Measurements from ENCODE around the gene PARD3B. TPM values are rescaled to one million over a fixed set of nuclear protein-coding genes. Genes with fewer than 3 reads are reported as not detected.

The PARD3B gene
- total RNA-seq, 1 experiment from 2014 or later, result 6.4 TPM

DNA sequence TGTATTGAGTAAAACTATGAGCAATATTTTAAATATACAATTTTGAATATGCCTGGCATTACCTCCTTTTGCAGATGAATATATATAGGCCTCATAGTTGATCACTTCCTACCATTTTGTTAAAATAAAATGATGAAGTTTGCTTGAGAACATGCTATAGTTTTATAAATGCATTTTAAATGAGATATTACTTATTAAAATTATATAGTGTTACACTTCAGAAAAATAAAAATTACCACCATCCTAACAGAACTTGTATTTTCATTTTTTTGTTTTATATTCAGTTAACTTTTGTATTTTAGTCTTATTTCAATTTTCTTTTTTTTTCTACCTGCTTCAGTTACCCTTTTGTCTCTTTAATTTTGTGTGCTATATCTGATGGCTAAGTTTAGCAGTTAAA, 426.9 kb downstream of the PARD3B start:
- H2BK12ac ChIP-seq (ENCODE audit: insufficient read length, low read depth, low read length), result no peak overlapping the region
- TF ChIP-seq, protein P1, sequence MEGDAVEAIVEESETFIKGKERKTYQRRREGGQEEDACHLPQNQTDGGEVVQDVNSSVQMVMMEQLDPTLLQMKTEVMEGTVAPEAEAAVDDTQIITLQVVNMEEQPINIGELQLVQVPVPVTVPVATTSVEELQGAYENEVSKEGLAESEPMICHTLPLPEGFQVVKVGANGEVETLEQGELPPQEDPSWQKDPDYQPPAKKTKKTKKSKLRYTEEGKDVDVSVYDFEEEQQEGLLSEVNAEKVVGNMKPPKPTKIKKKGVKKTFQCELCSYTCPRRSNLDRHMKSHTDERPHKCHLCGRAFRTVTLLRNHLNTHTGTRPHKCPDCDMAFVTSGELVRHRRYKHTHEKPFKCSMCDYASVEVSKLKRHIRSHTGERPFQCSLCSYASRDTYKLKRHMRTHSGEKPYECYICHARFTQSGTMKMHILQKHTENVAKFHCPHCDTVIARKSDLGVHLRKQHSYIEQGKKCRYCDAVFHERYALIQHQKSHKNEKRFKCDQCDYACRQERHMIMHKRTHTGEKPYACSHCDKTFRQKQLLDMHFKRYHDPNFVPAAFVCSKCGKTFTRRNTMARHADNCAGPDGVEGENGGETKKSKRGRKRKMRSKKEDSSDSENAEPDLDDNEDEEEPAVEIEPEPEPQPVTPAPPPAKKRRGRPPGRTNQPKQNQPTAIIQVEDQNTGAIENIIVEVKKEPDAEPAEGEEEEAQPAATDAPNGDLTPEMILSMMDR (conservative IDR thresholded peaks at IDR 0.05), result no peak
- H4K8ac ChIP-seq (replicated peaks; ENCODE audit: insufficient read length, low read depth, low read length), result no peak overlapping the region
- H2BK5ac ChIP-seq (ENCODE audit: insufficient read length, low read length), result no peak overlapping the region
- Mint-ChIP-seq H3K4me1 (peaks cover 6 to 7% of the 10 kb centered on the region in 2 experiments; a peak in 3 of 4 replicates), H3K27ac (no peak overlapping the region), H3K9me3 (no peaks in the 10 kb centered on the region), H3K4me3 (no peak overlapping the region), H3K27me3 (ENCODE audit: low read depth) (no peaks in the 10 kb centered on the region), H3K36me3 (ENCODE audit: insufficient read depth in 1 of 3, low read depth in 3 of 3) (no peaks in the 10 kb centered on the region)
- no peak overlapping the region for H3K4ac ChIP-seq (ENCODE audit: low read depth, low read length)
- H3K23me2 ChIP-seq (ENCODE audit: insufficient read length, low read depth, low read length, poor library complexity, severe bottlenecking), result no peaks in the 10 kb centered on the region
- no peak overlapping the region for H3K27ac ChIP-seq (ENCODE audit: insufficient read length, low read depth, low read length)
- no peak overlapping the region for H3K56ac ChIP-seq (ENCODE audit: insufficient read length, low read depth, low read length)
- H3K79me2 ChIP-seq (ENCODE audit: insufficient read depth, low read length), result no peaks in the 10 kb centered on the region
- no peaks in the 10 kb centered on the region for H3K79me1 ChIP-seq (ENCODE audit: insufficient read depth, low read depth, low read length, poor library complexity, severe bottlenecking)
- no peaks in the 10 kb centered on the region for H4K20me1 ChIP-seq (ENCODE audit: control insufficient read depth, insufficient read depth, insufficient read length)
- no peak overlapping the region for H4K91ac ChIP-seq (ENCODE audit: insufficient read length, low read depth, low read length)
- no peaks in the 10 kb centered on the region for H3K9me3 ChIP-seq (ENCODE audit: control insufficient read depth, low read depth, low read length)
- H2BK120ac ChIP-seq (ENCODE audit: low read depth, low read length, poor library complexity, severe bottlenecking), result no peak overlapping the region
- H3K9ac ChIP-seq (ENCODE audit: extremely low read depth, insufficient read length, low read length), result no peak overlapping the region
- no peak overlapping the region for H2AFZ ChIP-seq (ENCODE audit: low read length)
- H4K5ac ChIP-seq (ENCODE audit: insufficient read length, low read depth, low read length), result no peak overlapping the region
- no peak overlapping the region for H2BK20ac ChIP-seq (ENCODE audit: low read depth, low read length, poor library complexity, severe bottlenecking)
- H3K4me2 ChIP-seq (ENCODE audit: insufficient read depth, insufficient read length, low read length), result no peak overlapping the region
- H3K23ac ChIP-seq (ENCODE audit: insufficient read length, low read depth, low read length), result no peak overlapping the region
- no peaks in the 10 kb centered on the region for H3K4me1 ChIP-seq (ENCODE audit: insufficient read depth, low read length)
- no peak overlapping the region for H2BK15ac ChIP-seq (ENCODE audit: low read depth, low read length)
- DNase-seq, result no peak
- H2AK5ac ChIP-seq (ENCODE audit: insufficient read length, low read length), result no peak overlapping the region
- H3T11ph ChIP-seq (ENCODE audit: low read length), result no peak overlapping the region
- no peaks in the 10 kb centered on the region for H3K27me3 ChIP-seq (ENCODE audit: insufficient read depth, low read length)
- no peak overlapping the region for H3K18ac ChIP-seq (ENCODE audit: insufficient read length, low read depth, low read length)
- no peak overlapping the region for H3K14ac ChIP-seq (ENCODE audit: insufficient read depth, low read length)

All from H9 (cell line).